Prostate gland (tissue), 2 donors: Measurements from ENCODE around the gene RAI1. TPM values are rescaled to one million over a fixed set of nuclear protein-coding genes. Genes with fewer than 3 reads are reported as not detected.

Source experiments
- DNase-seq: peaks from one replicate; pipeline ENCODE4 v3.0.0-alpha.2; 2019; ENCODE audit warnings: low spot score
- H3K27ac ChIP-seq, 2 donors: fragments of 200-600 bp; sonication (generic); 2 replicates each; pipeline ENCODE4 v1.5.1; 2017 to 2019
- H3K27me3 ChIP-seq: fragments of 200-600 bp; sonication (generic); replicated peaks from 2 replicates; pipeline ENCODE4 v1.5.1; 2019; ENCODE audit not compliant: insufficient read depth
- H3K36me3 ChIP-seq, 2 donors: fragments of 200-600 bp; sonication (generic); 1 replicate in 1 of 2; 2 replicates in 1 of 2; pipeline versions ENCODE4 v1.5.1 to v1.8.1; 2017 to 2019
- H3K4me1 ChIP-seq: fragments of 200-600 bp; sonication (generic); replicated peaks from 2 replicates; pipeline ENCODE4 v1.5.1; 2019
- H3K4me3 ChIP-seq, 2 donors: fragments of 200-600 bp; sonication (generic); 2 replicates each; pipeline ENCODE4 v1.5.1; 2017 to 2019
- H3K9me3 ChIP-seq: fragments of 200-600 bp; sonication (generic); 2 replicates; pipeline ENCODE4 v1.5.1; 2017
- POLR2A ChIP-seq: fragments of 450-650 bp; IDR thresholded peaks from one replicate; pipeline ENCODE4 v1.6.1; 2016; ENCODE audit warnings: antibody characterized with exemption, mild to moderate bottlenecking
- POLR2AphosphoS5 ChIP-seq: sonication (generic); formaldehyde crosslinking; IDR thresholded peaks from one replicate; pipeline ENCODE4 v1.6.1; 2017; ENCODE audit warnings: antibody characterized with exemption
- WGBS: methylation state at CpG from one replicate; pipeline ENCODE4 v1.1.5; 2018; 5-methylcytosine and 5-hydroxymethylcytosine counted together
- intact Hi-C: fragments of 100-400 bp; cut with DNase I; formaldehyde crosslinking; loops from one replicate; pipeline ENCODE4 v1.14.2; 2022
- total RNA-seq, 2 donors: library from RNA; depleted of rRNA; stranded (reverse); fragments of >200 nt; gene quantifications; one replicate each; pipeline ENCODE4 v1.1.0, GENCODE V29; 2016
- TF ChIP-seq, protein P1 (sequence below), 4 experiments: fragments of 200-600 bp in 2 of 4; fragments of 450-650 bp in 2 of 4; sonication (generic) in 2 of 4; IDR thresholded peaks; 1 replicate in 3 of 4; 2 replicates in 1 of 4; pipeline ENCODE4 v1.5.1; 2016 to 2019; ENCODE audit warnings: antibody characterized with exemption in 4 of 4, mild to moderate bottlenecking in 2 of 4, moderate library complexity in 2 of 4

RAI1 gene
- total RNA-seq, 2 donors from 2014 or later, result 69.2 to 71.0 TPM

GRCh38 chr17:17698371-17698770 is 17.1 kb downstream of the RAI1 start:
- no peak for DNase-seq
- WGBS, result 81% methylated on average over 5 of the region's 5 CpGs
- Histone ChIP-seq H3K27me3 (no peaks in the 10 kb centered on the region), H3K36me3 (no peaks in the 10 kb centered on the region), H3K9me3 (no peaks in the 10 kb centered on the region), H3K4me1 (peaks cover 71% of the 10 kb centered on the region), H3K27ac (peak overlapping the region; percentile 96 to 99), H3K4me3 (no peak overlapping the region)
- TF ChIP-seq, protein P1, sequence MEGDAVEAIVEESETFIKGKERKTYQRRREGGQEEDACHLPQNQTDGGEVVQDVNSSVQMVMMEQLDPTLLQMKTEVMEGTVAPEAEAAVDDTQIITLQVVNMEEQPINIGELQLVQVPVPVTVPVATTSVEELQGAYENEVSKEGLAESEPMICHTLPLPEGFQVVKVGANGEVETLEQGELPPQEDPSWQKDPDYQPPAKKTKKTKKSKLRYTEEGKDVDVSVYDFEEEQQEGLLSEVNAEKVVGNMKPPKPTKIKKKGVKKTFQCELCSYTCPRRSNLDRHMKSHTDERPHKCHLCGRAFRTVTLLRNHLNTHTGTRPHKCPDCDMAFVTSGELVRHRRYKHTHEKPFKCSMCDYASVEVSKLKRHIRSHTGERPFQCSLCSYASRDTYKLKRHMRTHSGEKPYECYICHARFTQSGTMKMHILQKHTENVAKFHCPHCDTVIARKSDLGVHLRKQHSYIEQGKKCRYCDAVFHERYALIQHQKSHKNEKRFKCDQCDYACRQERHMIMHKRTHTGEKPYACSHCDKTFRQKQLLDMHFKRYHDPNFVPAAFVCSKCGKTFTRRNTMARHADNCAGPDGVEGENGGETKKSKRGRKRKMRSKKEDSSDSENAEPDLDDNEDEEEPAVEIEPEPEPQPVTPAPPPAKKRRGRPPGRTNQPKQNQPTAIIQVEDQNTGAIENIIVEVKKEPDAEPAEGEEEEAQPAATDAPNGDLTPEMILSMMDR (IDR thresholded peaks at IDR 0.05), result no peak
- TF ChIP-seq POLR2A (no peak), POLR2AphosphoS5 (no peak)
- intact Hi-C loops, result no loop called here

GRCh38 chr17:17698869-17699351 is 17.7 kb downstream of the RAI1 start:
- WGBS, result 39% methylated on average over 8 of the region's 8 CpGs
- TF ChIP-seq POLR2AphosphoS5, result peak; percentile 75
- no peak for TF ChIP-seq POLR2A
- TF ChIP-seq, protein P1 (IDR thresholded peaks at IDR 0.05), result no peak
- Histone ChIP-seq H3K27me3 (no peaks in the 10 kb centered on the region), H3K4me1 (peaks cover 66% of the 10 kb centered on the region), H3K36me3 (no peaks in the 10 kb centered on the region), H3K4me3 (no peak overlapping the region), H3K9me3 (no peaks in the 10 kb centered on the region), H3K27ac (peak overlapping the region; percentile 96 to 99)
- intact Hi-C loops, result no loop called here
- DNase-seq, result no peak

DNA sequence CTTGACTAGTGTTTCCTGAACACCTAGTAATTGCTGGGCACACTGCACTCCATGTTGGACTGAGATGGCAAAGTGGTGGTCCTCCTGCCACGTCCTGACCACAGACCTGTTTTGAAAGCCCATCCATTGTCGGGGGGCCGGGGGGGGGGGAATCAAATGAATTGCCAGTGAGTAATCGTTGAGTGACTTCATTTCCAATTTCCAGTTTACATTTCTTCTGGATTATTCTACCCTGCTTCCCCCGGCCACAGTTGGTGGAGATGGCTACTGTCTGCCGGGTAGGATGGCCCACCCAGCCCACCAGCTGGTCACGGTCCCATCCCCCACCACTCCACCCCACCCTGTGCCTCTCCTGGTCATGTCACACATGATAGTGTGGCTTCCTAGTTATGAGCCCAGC is 18.2 kb downstream of the RAI1 start:
- peaks cover 62% of the 10 kb centered on the region for H3K4me1 ChIP-seq
- H3K36me3 ChIP-seq, result no peaks in the 10 kb centered on the region
- TF ChIP-seq POLR2AphosphoS5 (no peak), POLR2A (no peak)
- TF ChIP-seq, protein P1 (IDR thresholded peaks at IDR 0.05), result no peak
- intact Hi-C loops, result no loop called here
- no peaks in the 10 kb centered on the region for H3K9me3 ChIP-seq
- H3K27ac ChIP-seq, result peak overlapping the region; percentile 96 to 99
- 77% methylated on average over 7 of the region's 7 CpGs for WGBS
- no peaks in the 10 kb centered on the region for H3K27me3 ChIP-seq
- no peak overlapping the region for H3K4me3 ChIP-seq
- DNase-seq, result no peak

GRCh38 chr17:17700251-17700969 is 19.2 kb downstream of the RAI1 start:
- TF ChIP-seq POLR2A, result no peak
- no peak for TF ChIP-seq POLR2AphosphoS5
- TF ChIP-seq, protein P1 (IDR thresholded peaks at IDR 0.05), result no peak
- H3K9me3 ChIP-seq, result no peaks in the 10 kb centered on the region
- intact Hi-C loops, result no loop called here
- DNase-seq, result no peak
- peaks cover 57% of the 10 kb centered on the region for H3K4me1 ChIP-seq
- peak overlapping the region in 1 of 2 donors; percentile 14 for H3K4me3 ChIP-seq
- 39% methylated on average over 69 of the region's 86 CpGs for WGBS
- H3K27ac ChIP-seq, result peak overlapping the region; percentile 96 to 99
- no peaks in the 10 kb centered on the region for H3K27me3 ChIP-seq
- H3K36me3 ChIP-seq, result no peaks in the 10 kb centered on the region

- H3K27ac ChIP-seq, result no peak overlapping the region
- H3K36me3 ChIP-seq, result no peaks in the 10 kb centered on the region
- no peaks in the 10 kb centered on the region for H3K9me3 ChIP-seq
- intact Hi-C loops, result no loop called here
- 81% methylated on average over 2 of the region's 2 CpGs for WGBS
- no peaks in the 10 kb centered on the region for H3K27me3 ChIP-seq
- H3K4me3 ChIP-seq, result no peak overlapping the region
- peaks cover 51% of the 10 kb centered on the region for H3K4me1 ChIP-seq
- TF ChIP-seq, protein P1 (IDR thresholded peaks at IDR 0.05), result no peak
- TF ChIP-seq POLR2A, result no peak
- TF ChIP-seq POLR2AphosphoS5, result no peak
- DNase-seq, result no peak
Observed at GRCh38 chr17:17701112-17701511, 19.9 kb downstream of the RAI1 start.
